IMR-90 (cell line): ENCODE results near the gene MAPK10.

Experiments
- BHLHE40 ChIP-seq: fragments of 150-350 bp; IDR thresholded peaks from 2 replicates; pipeline ENCODE4 v1.6.1; 2016; ENCODE audit warnings: mild to moderate bottlenecking, low read depth, low read length
- CEBPB ChIP-seq: IDR thresholded peaks from 2 replicates; pipeline ENCODE4 v1.6.1; 2012; ENCODE audit warnings: low read depth, low read length, improper control_type of control experiment
- CTCF ChIP-seq: conservative IDR thresholded peaks from 2 replicates; pipeline ENCODE4 v1.5.1; 2012; ENCODE audit warnings: mild to moderate bottlenecking, low read depth, low read length, improper control_type of control experiment
- POLR2A ChIP-seq: IDR thresholded peaks from 2 replicates; pipeline ENCODE4 v1.6.1; 2012; ENCODE audit warnings: mild to moderate bottlenecking, low read depth, low read length
- RFX5 ChIP-seq: IDR thresholded peaks from 2 replicates; pipeline ENCODE4 v1.8.0; 2012; ENCODE audit warnings: low read depth, mild to moderate bottlenecking, low read length, moderate library complexity

GRCh38 chr4:86296865-86297264 lies 63.0 kb downstream of the MAPK10 start:
- TF ChIP-seq CTCF = no peak
- no peak for TF ChIP-seq CEBPB
- no peak for TF ChIP-seq POLR2A
- TF ChIP-seq RFX5 = no peak
- no peak for TF ChIP-seq BHLHE40
